IgD-negative memory B cell (primary cell): ENCODE results near the gene ARHGAP1. TPM values are rescaled to one million over a fixed set of nuclear protein-coding genes. Genes with fewer than 3 reads are reported as not detected.

Experiments used
- H3K27ac Mint-ChIP-seq, 3 donors: one replicate each; pipeline ENCODE4 v1.8.0; 2020 to 2022; ENCODE audit warnings: mild to moderate bottlenecking in 3 of 3, mixed read lengths in 3 of 3, moderate library complexity in 1 of 3
- H3K27me3 Mint-ChIP-seq: one replicate; pipeline ENCODE4 v1.8.0; 2021; ENCODE audit warnings: mixed read lengths
- H3K36me3 Mint-ChIP-seq: one replicate; pipeline ENCODE4 v1.8.0; 2020; ENCODE audit warnings: mild to moderate bottlenecking, mixed read lengths
- H3K4me1 Mint-ChIP-seq, 3 donors: one replicate each; pipeline ENCODE4 v1.8.0; 2020 to 2022; ENCODE audit warnings: mixed read lengths in 3 of 3, mild to moderate bottlenecking in 1 of 3
- H3K4me3 Mint-ChIP-seq, 4 donors: one replicate each; pipeline ENCODE4 v1.8.0; 2020 to 2022; ENCODE audit warnings: mild to moderate bottlenecking in 4 of 4, mixed read lengths in 4 of 4, moderate library complexity in 3 of 4
- H3K9me3 Mint-ChIP-seq, 3 donors: one replicate each; pipeline ENCODE4 v1.8.0; 2020 to 2021; ENCODE audit warnings: mixed read lengths in 3 of 3, mild to moderate bottlenecking in 1 of 3
- polyA plus RNA-seq: library from polyadenylated mRNA; unstranded; fragments of 300-500 nt; fragmentation: Illumina TruSeq; gene quantifications from one replicate; pipeline ENCODE4 v1.2.3, GENCODE V29; 2021

The ARHGAP1 gene
- polyA plus RNA-seq, 1 donor from 2014 or later, result 42.6 TPM

- no peak overlapping the region for H3K4me3 Mint-ChIP-seq
- no peak overlapping the region for H3K27ac Mint-ChIP-seq
- H3K27me3 Mint-ChIP-seq, result no peaks in the 10 kb centered on the region
- H3K4me1 Mint-ChIP-seq, result peaks cover 0 to 5% (median 4%) of the 10 kb centered on the region in 3 donors
- no peaks in the 10 kb centered on the region for H3K9me3 Mint-ChIP-seq
- peaks cover 4% of the 10 kb centered on the region for H3K36me3 Mint-ChIP-seq
Measured at GRCh38 chr11:46633291-46634217, 66.9 kb downstream of the ARHGAP1 start.

GRCh38 chr11:46632502-46632901 is 67.9 kb downstream of the ARHGAP1 start:
- Mint-ChIP-seq H3K4me3 (no peak overlapping the region), H3K9me3 (no peaks in the 10 kb centered on the region), H3K27ac (no peak overlapping the region), H3K36me3 (peaks cover 2% of the 10 kb centered on the region), H3K4me1 (peaks cover 0 to 4% (median 3%) of the 10 kb centered on the region in 3 donors), H3K27me3 (no peaks in the 10 kb centered on the region)

- peaks cover 2% of the 10 kb centered on the region for H3K36me3 Mint-ChIP-seq
- no peak overlapping the region for H3K27ac Mint-ChIP-seq
- H3K4me3 Mint-ChIP-seq, result no peak overlapping the region
- H3K4me1 Mint-ChIP-seq, result peaks cover 0 to 4% (median 3%) of the 10 kb centered on the region in 3 donors
- H3K27me3 Mint-ChIP-seq, result no peaks in the 10 kb centered on the region
- H3K9me3 Mint-ChIP-seq, result no peaks in the 10 kb centered on the region
Measured at GRCh38 chr11:46631676-46632075, 68.7 kb downstream of the ARHGAP1 start.

DNA sequence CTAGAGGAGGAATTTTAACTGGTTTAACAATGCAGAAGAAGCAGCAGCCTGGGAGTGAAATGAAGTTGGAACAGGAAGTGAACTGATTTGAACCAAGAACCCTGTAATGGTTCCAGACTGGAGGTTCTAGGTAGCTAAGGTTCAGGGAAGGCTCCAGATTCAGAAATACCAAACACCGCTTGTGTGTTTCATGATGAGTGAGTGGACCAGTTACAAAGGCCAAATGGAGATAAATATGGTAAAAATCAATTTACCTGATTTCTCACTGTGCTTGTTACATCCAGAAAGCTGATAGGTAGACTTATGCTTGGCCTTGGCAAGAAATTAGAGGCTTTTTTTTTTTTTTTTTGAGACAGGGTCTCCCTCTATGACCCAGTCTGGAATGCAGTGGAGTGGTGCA is 70.2 kb downstream of the ARHGAP1 start:
- Mint-ChIP-seq H3K36me3 (peaks cover 2% of the 10 kb centered on the region), H3K27ac (no peak overlapping the region), H3K27me3 (no peaks in the 10 kb centered on the region), H3K4me1 (peaks cover 0 to 4% (median 3%) of the 10 kb centered on the region in 3 donors), H3K4me3 (no peak overlapping the region), H3K9me3 (no peaks in the 10 kb centered on the region)

GRCh38 chr11:46628961-46629360 is 71.5 kb downstream of the ARHGAP1 start:
- no peaks in the 10 kb centered on the region for H3K27me3 Mint-ChIP-seq
- H3K9me3 Mint-ChIP-seq, result no peaks in the 10 kb centered on the region
- no peak overlapping the region for H3K27ac Mint-ChIP-seq
- no peak overlapping the region for H3K4me3 Mint-ChIP-seq
- H3K4me1 Mint-ChIP-seq, result peaks cover 0 to 6% (median 5%) of the 10 kb centered on the region in 3 donors
- H3K36me3 Mint-ChIP-seq, result peaks cover 2% of the 10 kb centered on the region

Other genes starting within 250 kb of the ARHGAP1 start
- 9.1 TPM for gene AMBRA1, start 106.6 kb downstream of the ARHGAP1 start, polyA plus RNA-seq
- 6.9 TPM for gene HARBI1, start 83.4 kb downstream of the ARHGAP1 start, polyA plus RNA-seq
- gene ATG13, start 83.1 kb downstream of the ARHGAP1 start, polyA plus RNA-seq, result 55.7 TPM
- gene ZNF408, start 412 bp upstream of the ARHGAP1 start, polyA plus RNA-seq, result 12.4 TPM
- gene F2, start 18.6 kb upstream of the ARHGAP1 start, polyA plus RNA-seq, result not detected
- 10.3 TPM for gene CKAP5, start 145.7 kb upstream of the ARHGAP1 start, polyA plus RNA-seq
- gene LRP4, start 217.9 kb upstream of the ARHGAP1 start, polyA plus RNA-seq, result not detected
- 17.5 TPM for gene CSTPP1, start 236.1 kb upstream of the ARHGAP1 start, polyA plus RNA-seq